HG02759 (cell line): ENCODE measurements around the gene FRK.
A peak's percentile ranks its signal among the peaks of the same experiment; 100 is the strongest.
"Not testable (repeated sequence)": the region's sequence is repeated elsewhere in the genome, so short reads cannot be mapped to it uniquely, and the experiment has no call there.

Source experiments
- ATAC-seq: cut with Tn5 transposase; IDR thresholded peaks from one replicate; pipeline ENCODE4 v1.9.1; 2021; ENCODE audit warnings: mild to moderate bottlenecking, moderate library complexity; ENCODE audit not compliant: unreplicated experiment

FRK gene

DNA sequence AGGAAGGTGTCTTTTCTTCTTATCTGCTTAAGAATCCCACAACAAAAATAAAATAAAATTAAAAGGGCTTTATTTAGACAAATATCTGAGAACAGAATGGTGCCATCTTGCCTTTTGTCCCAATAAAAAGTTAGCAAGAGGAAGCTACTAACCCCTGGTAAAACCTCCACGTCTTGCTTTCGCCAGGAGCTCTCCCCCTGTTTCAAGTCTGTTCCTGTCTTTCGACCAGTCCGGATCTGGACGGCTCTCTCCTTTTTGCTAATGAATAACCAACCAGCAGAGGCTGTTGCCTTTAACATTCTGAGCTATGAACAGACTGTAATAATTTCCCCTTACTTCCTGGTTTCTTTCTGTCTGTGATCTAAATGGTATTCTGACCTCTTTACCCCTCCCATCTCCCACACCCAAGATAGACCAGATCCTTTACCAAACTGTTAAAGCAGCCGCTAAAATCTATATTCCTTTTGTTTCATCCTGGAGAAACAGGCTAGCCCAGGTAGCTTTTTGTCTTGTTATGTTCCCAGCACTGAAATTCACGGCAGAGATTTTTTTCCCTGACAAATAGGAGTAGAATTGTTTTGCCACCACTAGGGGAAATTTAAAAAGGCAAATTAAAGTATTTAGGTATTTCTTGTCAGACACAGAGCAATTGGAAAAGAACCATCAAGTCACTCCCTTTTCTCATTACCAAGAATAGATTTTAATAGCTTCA is at the start of gene FRK:
Gene FRK, minus strand, starts transcription at position 320 of the 712 bp plus-strand sequence. CDS start 580 bp downstream, outside the sequence.
- ATAC-seq, result no peak

DNA sequence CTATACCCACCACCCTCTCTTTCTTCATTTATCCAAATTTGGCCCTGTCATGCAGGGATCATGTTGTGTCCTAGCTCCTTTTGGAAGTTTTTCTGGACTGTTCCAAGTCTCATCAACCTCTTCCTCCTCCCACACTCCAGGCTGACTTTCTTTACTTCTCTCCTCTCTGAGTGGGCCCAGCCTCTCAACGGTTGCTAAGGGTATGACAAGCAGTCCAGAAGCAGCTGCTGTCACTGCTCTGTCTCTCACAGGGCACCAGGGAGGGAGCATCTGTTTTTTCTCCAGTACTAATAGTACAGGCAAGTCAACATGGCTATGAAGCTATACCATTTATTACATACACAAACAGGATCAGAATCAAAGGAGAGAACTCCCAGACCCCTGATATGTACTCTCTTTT is 48.1 kb upstream of the FRK start:
- ATAC-seq, result no peak

DNA sequence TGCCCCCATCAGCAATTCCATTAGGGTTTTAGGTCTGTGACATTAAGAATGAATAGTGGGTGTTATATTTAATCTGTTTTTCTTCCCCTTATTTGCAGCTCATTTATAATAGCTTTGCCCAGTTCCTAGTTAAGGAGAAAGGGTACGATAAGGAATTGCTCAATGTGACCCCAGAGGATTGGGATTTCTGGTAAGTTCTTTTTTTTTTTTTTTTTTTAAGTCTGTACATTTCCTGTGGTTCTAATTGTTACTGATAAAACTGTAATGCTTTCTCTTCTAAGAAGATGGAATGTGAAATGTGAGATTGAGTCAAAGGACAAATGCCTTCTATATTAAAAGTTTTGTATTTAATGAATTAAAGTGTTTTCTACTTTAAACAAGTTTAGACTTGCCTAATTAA is 45.5 kb upstream of the FRK start:
- no peak for ATAC-seq

DNA sequence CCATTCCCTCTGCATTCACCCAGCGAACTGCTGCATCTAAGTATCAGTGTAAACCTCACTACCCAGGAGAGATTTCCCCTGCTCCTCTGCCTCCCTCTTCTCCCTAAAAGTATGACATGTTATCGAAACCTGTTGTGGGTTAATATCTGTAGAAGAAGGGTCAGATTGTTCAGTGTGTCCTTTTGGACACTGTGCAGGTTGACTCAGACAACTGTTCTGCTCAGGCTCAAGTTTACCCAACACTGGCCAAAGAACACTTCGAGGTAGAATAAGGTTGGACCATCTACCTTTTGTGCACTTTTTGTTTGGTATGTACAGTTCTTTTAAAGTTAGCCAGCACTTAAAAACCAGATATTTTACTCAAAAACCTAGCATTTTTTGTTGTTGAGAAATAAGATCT is 44.6 kb upstream of the FRK start:
- no peak for ATAC-seq

DNA sequence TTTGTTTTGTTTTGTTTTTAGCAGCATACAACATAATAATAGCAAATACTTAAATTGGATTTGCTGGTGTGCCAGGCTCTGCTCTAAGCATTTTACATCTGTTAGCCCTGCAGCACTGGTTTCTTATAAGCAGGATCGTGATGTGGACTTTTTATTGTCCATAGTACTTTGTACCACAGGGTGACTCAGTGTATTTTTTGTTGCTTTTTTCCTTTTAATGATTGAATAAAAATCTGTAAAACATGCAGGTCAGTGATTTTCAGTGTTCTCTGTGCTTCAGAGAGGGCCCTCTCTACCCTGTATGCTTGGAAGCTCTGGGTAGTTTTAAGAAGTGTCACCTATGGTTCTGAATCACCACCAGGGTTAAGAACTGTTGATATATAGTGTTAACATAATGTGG is 43.9 kb upstream of the FRK start:
- ATAC-seq, result no peak

GRCh38 chr6:116102873-116103272 is 42.2 kb upstream of the FRK start:
- ATAC-seq, result no peak

GRCh38 chr6:116101790-116102189 is 41.1 kb upstream of the FRK start:
- ATAC-seq, result no peak

- no peak for ATAC-seq
These were observed 40.6 kb upstream of the FRK start for GRCh38 chr6:116101302-116101718.

GRCh38 chr6:116100419-116101301 is 40.0 kb upstream of the FRK start, which contains the start of gene NT5DC1:
NT5DC1 (plus strand) TSS chr6:116100853; CDS start chr6:116100931, 78 bp downstream.
- peak; percentile 89 for ATAC-seq

DNA sequence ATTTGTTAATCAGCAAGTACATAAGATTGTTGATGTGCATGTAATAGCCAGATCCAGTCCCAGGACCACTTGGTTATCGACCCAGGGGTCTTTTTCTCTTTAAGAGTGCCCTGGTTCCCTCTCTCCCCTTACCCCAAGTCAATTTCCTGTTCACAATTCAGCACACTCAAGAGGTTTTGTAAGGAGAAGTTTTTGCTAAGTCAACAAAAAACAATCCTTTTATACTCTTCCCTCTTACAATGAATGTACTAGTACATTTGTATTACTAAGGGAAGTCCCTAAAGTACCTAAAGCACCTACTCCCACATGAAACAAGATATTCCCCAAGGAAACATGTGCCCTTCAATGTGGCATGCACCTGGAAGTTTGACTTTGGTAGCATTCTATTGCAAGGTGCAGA is 38.3 kb upstream of the FRK start:
- no peak for ATAC-seq

- no peak for ATAC-seq
These were observed 36.5 kb upstream of the FRK start for GRCh38 chr6:116096979-116097816.

DNA sequence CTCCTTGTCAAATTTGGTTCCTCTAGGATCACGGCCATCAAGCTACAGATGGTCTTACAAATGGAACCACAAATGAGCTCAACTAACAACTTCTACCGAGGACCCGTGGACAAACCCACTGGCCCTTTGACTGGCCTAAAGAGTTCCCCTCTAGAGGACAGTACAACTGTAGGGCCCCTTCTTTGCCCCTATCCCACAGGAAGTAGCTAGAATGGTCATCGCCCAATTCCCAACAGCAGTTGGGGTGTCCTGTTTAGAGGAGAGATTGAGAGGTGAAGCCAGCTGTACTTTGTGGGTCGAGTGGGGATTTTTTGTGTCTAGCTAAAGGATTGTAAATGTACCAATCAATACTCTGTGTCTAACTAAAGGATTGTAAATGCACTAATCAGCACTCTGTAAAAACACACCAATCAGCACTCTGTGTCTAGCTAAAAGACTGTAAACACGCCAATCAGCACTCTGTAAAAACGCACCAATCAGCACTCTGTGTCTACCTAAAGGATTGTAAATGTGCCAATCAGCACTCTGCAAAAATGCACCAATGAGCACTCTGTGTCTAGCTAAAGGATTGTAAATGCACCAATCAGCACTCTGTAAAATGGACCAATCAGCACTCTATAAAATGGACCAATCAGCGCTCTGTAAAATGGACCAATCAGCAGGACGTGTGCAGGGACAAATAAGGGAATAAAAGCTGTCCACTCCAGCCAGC is 35.5 kb upstream of the FRK start:
- not testable (repeated sequence) for ATAC-seq

GRCh38 chr6:116094041-116094440 is 33.4 kb upstream of the FRK start:
- ATAC-seq, result no peak

DNA sequence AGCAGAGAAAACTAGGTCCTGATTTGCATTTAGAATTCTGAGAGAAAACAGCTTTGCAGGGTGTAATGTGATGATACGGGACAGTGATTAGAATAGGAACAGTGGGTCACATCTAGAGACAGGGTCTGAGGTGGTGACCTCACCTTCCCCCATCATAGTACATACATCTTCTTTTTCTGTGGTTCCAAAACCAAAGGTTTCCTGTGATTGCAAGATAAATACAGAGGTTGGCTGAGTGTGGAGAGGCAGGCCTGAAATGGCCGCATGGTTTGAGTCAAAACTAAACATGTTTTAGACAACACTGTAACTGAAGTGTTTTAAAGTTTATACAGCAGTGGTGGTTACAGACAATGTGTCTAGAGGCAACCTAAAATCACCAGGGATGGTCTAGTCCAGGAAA is 29.6 kb upstream of the FRK start:
- peak; percentile 58 for ATAC-seq

GRCh38 chr6:116088946-116089345 is 28.3 kb upstream of the FRK start:
- ATAC-seq, result no peak

- peak; percentile 93 for ATAC-seq
These were observed 26.8 kb upstream of the FRK start for GRCh38 chr6:116087437-116088027.

DNA sequence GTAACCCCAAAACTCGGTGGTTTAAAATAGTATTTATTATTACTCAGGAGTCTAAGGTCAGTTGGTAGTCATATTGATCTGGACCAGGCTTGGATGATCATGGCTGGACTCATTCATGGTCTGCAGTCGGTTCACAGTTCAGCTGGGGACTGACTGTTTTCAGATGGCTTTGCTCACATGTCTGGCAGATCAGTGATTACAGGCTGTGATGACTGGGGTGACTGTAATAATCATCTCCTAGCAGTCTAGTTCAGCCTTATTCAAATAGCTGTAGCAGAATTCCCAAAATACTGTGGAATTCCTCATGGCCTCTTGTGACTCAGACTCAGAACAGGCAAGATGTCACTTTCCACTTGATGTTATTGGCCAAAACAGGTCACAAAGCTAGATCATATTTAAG is 23.6 kb upstream of the FRK start:
- ATAC-seq, result no peak

GRCh38 chr6:116083052-116083451 is 22.4 kb upstream of the FRK start:
- no peak for ATAC-seq

DNA sequence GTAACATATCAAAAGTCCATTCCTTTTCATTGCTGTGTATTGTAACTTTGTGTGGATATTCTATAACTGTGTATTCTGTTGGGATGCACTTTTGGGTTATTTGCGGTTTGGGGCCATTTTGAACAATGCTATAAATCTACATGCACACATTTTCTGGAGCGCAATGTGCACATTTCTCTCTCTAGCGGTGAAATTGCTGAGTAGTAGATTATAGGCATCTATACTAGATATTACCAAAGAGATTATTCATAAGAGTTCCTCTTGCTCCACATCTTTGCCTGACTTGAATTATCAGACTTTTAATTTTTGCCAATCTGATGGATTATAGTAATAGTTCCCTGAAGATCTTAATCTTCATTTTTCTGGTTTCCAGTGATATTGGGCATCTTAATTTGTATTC is 18.3 kb upstream of the FRK start:
- no peak for ATAC-seq

DNA sequence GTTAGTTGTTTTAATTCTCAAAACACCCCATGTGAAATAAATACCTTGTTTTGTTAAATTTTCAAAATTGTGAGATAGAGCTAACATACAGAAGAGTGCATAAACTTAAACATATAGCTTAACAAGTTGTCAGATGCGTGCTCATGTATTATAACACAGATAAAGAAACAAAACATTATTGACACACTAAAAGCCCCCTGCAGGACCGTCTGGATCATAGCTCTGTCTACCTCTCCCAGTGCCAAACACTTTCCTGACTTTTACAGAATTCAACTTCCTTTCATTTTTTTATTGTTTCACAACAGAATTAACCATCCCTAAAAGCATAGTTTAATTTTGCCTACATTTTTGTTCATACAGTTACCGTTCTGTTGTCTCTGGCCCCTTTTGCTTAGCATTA is 17.8 kb upstream of the FRK start:
- ATAC-seq, result no peak
